Testis (tissue), 3 donors: ENCODE measurements around the gene PIF1. TPM values are rescaled to one million over a fixed set of nuclear protein-coding genes. Genes with fewer than 3 reads are reported as not detected.

ENCODE experiments used
- DNase-seq: peaks from one replicate; pipeline ENCODE4 v3.0.0-alpha.2; 2019
- H3K27ac ChIP-seq, 2 donors: fragments of 200-600 bp; sonication (generic); one replicate each; pipeline ENCODE4 v1.5.1; 2019
- H3K27me3 ChIP-seq: fragments of 200-600 bp; sonication (generic); one replicate; pipeline ENCODE4 v1.5.1; 2019
- H3K36me3 ChIP-seq: fragments of 200-600 bp; sonication (generic); one replicate; pipeline ENCODE4 v1.5.1; 2017; ENCODE audit warnings: low read depth; ENCODE audit errors: missing control alignments
- H3K4me1 ChIP-seq: fragments of 200-600 bp; sonication (generic); one replicate; pipeline ENCODE4 v1.5.1; 2019
- H3K4me3 ChIP-seq, 2 donors: fragments of 200-600 bp; sonication (generic); one replicate each; pipeline ENCODE4 v1.5.1; 2017 to 2019
- H3K9me3 ChIP-seq: fragments of 200-600 bp; sonication (generic); one replicate; pipeline ENCODE4 v1.5.1; 2017
- CTCF ChIP-seq, 3 experiments: fragments of 450-650 bp in 2 of 3; fragments of 200-600 bp in 1 of 3; sonication (generic) in 1 of 3; IDR thresholded peaks; one replicate each; pipeline ENCODE4 v1.5.1; 2016 to 2019; ENCODE audit warnings: antibody characterized with exemption in 3 of 3, mild to moderate bottlenecking in 2 of 3, moderate library complexity in 1 of 3
- POLR2A ChIP-seq: fragments of 450-650 bp; IDR thresholded peaks from one replicate; pipeline ENCODE4 v1.6.1; 2017; ENCODE audit warnings: antibody characterized with exemption, mild to moderate bottlenecking, moderate library complexity
- WGBS, 2 donors: methylation state at CpG; one replicate each; pipeline ENCODE4 v1.1.5; 2018; 5-methylcytosine and 5-hydroxymethylcytosine counted together
- intact Hi-C: fragments of 100-400 bp; cut with DNase I; formaldehyde crosslinking; loops from one replicate; pipeline ENCODE4 v1.15.1; 2023; ENCODE audit warnings: low total_unique reads
- polyA plus RNA-seq: library from polyadenylated mRNA; stranded (reverse); fragments of 350-450 nt; fragmentation: Illumina TruSeq; extraction: RNeasy Lipid Tissue Mini Kit (QIAGEN cat#74804); gene quantifications from one replicate; pipeline ENCODE4 v1.2.3, GENCODE V29; 2014; ENCODE audit warnings: low read depth, low replicate concordance; ENCODE audit not compliant: insufficient read depth
- total RNA-seq, 2 donors: library from RNA; depleted of rRNA; stranded (reverse); fragments of >200 nt; gene quantifications; one replicate each; pipeline ENCODE4 v1.2.3, GENCODE V29; 2016

Gene PIF1
- total and polyA plus RNA-seq, 3 donors from 2014 or later, result 3.4 to 19.1 (median 6.9) TPM

- no peak for DNase-seq
- H3K4me3 ChIP-seq, result no peak overlapping the region
- H3K27ac ChIP-seq, result no peak overlapping the region
- intact Hi-C loops, result no loop called here
- TF ChIP-seq CTCF (IDR thresholded peaks at IDR 0.05), result no peak
- TF ChIP-seq POLR2A, result no peak
- no peaks in the 10 kb centered on the region for H3K27me3 ChIP-seq
- H3K9me3 ChIP-seq, result no peaks in the 10 kb centered on the region
- H3K36me3 ChIP-seq, result no peaks in the 10 kb centered on the region
- WGBS, 2 donors, result 91 to 98% methylated on average over 7 of the region's 7 CpGs
- H3K4me1 ChIP-seq, result no peaks in the 10 kb centered on the region
These were observed 58.2 kb downstream of the PIF1 start for GRCh38 chr15:64767203-64767602.

- 70 to 90% methylated on average over 3 to 8 of the region's 8 CpGs for WGBS, 2 donors
- H3K4me1 ChIP-seq, result no peaks in the 10 kb centered on the region
- no peaks in the 10 kb centered on the region for H3K9me3 ChIP-seq
- intact Hi-C loops, result no loop called here
- no peak for TF ChIP-seq CTCF (IDR thresholded peaks at IDR 0.05)
- no peak for TF ChIP-seq POLR2A
- H3K36me3 ChIP-seq, result no peaks in the 10 kb centered on the region
- no peaks in the 10 kb centered on the region for H3K27me3 ChIP-seq
- H3K4me3 ChIP-seq, result no peak overlapping the region
- H3K27ac ChIP-seq, result no peak overlapping the region
- DNase-seq, result no peak
These were observed 59.4 kb downstream of the PIF1 start for GRCh38 chr15:64766058-64766457.

Other genes starting within 250 kb of the PIF1 start
- 1 to 10 TPM; 5.0 to 5.8 TPM for gene RBPMS2, start 50.1 kb downstream of the PIF1 start, total RNA-seq
- gene RBPMS2, start 50.1 kb downstream of the PIF1 start, polyA plus RNA-seq, result 9.7 TPM
- gene PLEKHO2, start 16.3 kb upstream of the PIF1 start, total RNA-seq, result 10 to 100 TPM; 17.2 to 28.9 TPM
- 19.3 TPM for gene PLEKHO2, start 16.3 kb upstream of the PIF1 start, polyA plus RNA-seq
- 10 to 100 TPM; 31.8 to 34.9 TPM for gene ANKDD1A, start 86.3 kb upstream of the PIF1 start, total RNA-seq
- gene ANKDD1A, start 86.3 kb upstream of the PIF1 start, polyA plus RNA-seq, result 11.1 TPM
- gene SPG21, start 164.3 kb upstream of the PIF1 start, total RNA-seq, result 10 to 100 TPM; 85.5 to 98.8 TPM
- gene SPG21, start 164.3 kb upstream of the PIF1 start, polyA plus RNA-seq, result 76.2 TPM
- 10 to 100 TPM; 33.9 to 34.4 TPM for gene MTFMT, start 204.0 kb upstream of the PIF1 start, total RNA-seq
- 12.1 TPM for gene MTFMT, start 204.0 kb upstream of the PIF1 start, polyA plus RNA-seq
- 1 to 10 TPM; 1.1 to 3.8 TPM for gene SLC51B, start 219.7 kb upstream of the PIF1 start, total RNA-seq
- gene SLC51B, start 219.7 kb upstream of the PIF1 start, polyA plus RNA-seq, result 13.6 TPM
- gene RASL12, start 242.3 kb upstream of the PIF1 start, total RNA-seq, result 10 to 100 TPM; 64.7 to 75.2 TPM
- gene RASL12, start 242.3 kb upstream of the PIF1 start, polyA plus RNA-seq, result 43.9 TPM